DND-41 (cell line): Measurements from ENCODE around the gene DGKG.

Experiments used
- ATAC-seq: fragments of 200-7000 bp; cut with Tn5 transposase; 3 replicates; pipeline ENCODE4 v1.9.1; 2021; ENCODE audit warnings: low read depth; ENCODE audit not compliant: insufficient read depth
- DNase-seq: peaks from one replicate; pipeline ENCODE4 v3.0.0-alpha.2; 2020
- H2AFZ ChIP-seq: 2 replicates; pipeline ENCODE4 v1.6.0; 2012; ENCODE audit warnings: low read depth, low read length
- H3K27ac ChIP-seq: 2 replicates; pipeline ENCODE4 v1.5.1; 2012; ENCODE audit warnings: low read length, inconsistent platforms
- H3K27me3 ChIP-seq: fragments of 200-600 bp; sonication (generic); 2 replicates; pipeline ENCODE4 v1.6.0; 2012; ENCODE audit warnings: low read length, mild to moderate bottlenecking, inconsistent platforms; ENCODE audit not compliant: insufficient read depth, poor library complexity
- H3K36me3 ChIP-seq: 2 replicates; pipeline ENCODE4 v1.5.1; 2012; ENCODE audit warnings: low read length, inconsistent platforms; ENCODE audit not compliant: insufficient read depth
- H3K4me1 ChIP-seq: 2 replicates; pipeline ENCODE4 v1.5.1; 2012; ENCODE audit warnings: mild to moderate bottlenecking, low read length; ENCODE audit not compliant: insufficient read depth
- H3K4me2 ChIP-seq: 2 replicates; pipeline ENCODE4 v1.6.0; 2012; ENCODE audit warnings: mild to moderate bottlenecking, moderate library complexity, low read length, inconsistent platforms; ENCODE audit not compliant: insufficient read depth
- H3K4me3 ChIP-seq, 2 experiments: fragments of 200-600 bp in 1 of 2; shearing (Covaris generic) in 1 of 2; 2 replicates each; pipeline ENCODE4 v1.5.1; 2012 to 2016; ENCODE audit warnings: inconsistent platforms in 2 of 2, low read length in 2 of 2, mild to moderate bottlenecking in 2 of 2, low read depth in 1 of 2, moderate library complexity in 1 of 2
- H3K79me2 ChIP-seq: 2 replicates; pipeline ENCODE4 v1.6.0; 2012; ENCODE audit warnings: low read length, inconsistent platforms; ENCODE audit not compliant: insufficient read depth
- H3K9ac ChIP-seq: 2 replicates; pipeline ENCODE4 v1.6.0; 2012; ENCODE audit warnings: low read depth, mild to moderate bottlenecking, inconsistent platforms, low read length, moderate library complexity
- H3K9me3 ChIP-seq: 2 replicates; pipeline ENCODE4 v1.5.1; 2012; ENCODE audit warnings: low read length, moderate library complexity, mild to moderate bottlenecking, inconsistent platforms; ENCODE audit not compliant: insufficient read depth, severe bottlenecking
- H4K20me1 ChIP-seq: 2 replicates; pipeline ENCODE4 v1.6.0; 2012; ENCODE audit warnings: low read length; ENCODE audit not compliant: insufficient read depth
- EZH2 ChIP-seq: IDR thresholded peaks from 3 replicates; pipeline ENCODE4 v1.6.1; 2012; ENCODE audit warnings: borderline replicate concordance, low read depth, mild to moderate bottlenecking, moderate library complexity, low read length, inconsistent platforms; ENCODE audit not compliant: severe bottlenecking
- TF ChIP-seq, protein P1 (sequence below): IDR thresholded peaks from 2 replicates; pipeline ENCODE4 v1.5.1; 2012; ENCODE audit warnings: borderline replicate concordance, low read length, moderate library complexity, mild to moderate bottlenecking; ENCODE audit not compliant: poor library complexity, severe bottlenecking; ENCODE audit errors: extremely low read depth

The DGKG gene

DNA sequence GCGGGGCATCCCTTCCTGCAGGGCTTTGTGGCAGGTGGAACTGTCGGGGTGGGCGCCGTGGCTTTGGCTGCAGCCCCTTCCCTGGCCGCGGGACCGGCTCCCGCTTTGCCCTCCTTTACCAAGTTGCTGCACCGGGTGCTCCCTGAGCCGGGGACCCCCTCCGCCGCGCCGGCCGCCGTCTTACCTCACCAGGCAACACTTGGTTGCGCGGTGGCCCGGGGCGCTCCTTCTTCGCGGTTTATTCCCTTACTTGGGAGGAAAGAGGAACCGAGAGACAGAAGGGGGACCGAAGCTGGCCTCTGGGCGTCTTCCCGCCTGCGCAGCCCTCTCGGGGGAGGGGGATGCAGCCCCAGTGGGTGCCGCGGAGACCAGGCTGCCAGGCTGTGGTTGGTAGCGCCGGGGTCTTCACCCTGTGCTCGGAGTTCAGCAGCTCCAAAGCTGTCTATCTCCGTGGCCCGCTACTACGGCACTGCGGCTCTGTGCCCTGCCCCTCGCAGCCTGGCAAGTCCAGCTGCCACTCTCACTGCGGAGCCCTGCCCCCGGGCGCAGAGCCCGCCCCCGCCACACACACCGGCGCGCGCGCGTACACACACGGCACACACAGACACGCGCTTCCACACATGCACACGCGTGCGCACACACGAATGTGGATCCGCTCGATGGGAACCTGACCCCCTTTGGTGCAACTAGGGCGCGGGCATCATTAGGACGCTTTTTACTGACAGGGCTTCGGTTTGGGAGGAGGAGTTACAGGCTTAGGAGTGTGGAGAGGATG lies at the start of gene DGKG:
DGKG (minus strand) TSS at position 473 of the 775 bp plus-strand sequence. CDS start 41,775 bp downstream, outside the sequence.
- Histone ChIP-seq H4K20me1 (no peaks in the 10 kb centered on the region), H3K9me3 (no peaks in the 10 kb centered on the region), H3K4me2 (no peak within 1 kb of the TSS), H3K9ac (no peak within 1 kb of the TSS), H3K79me2 (no peaks in the 10 kb centered on the region), H3K36me3 (no peaks in the 10 kb centered on the region), H3K4me1 (no peaks in the 10 kb centered on the region), H3K27ac (no peak within 1 kb of the TSS), H3K27me3 (peaks cover 21% of the 10 kb centered on the region), H2AFZ (no peak within 1 kb of the TSS), H3K4me3 (no peak within 1 kb of the TSS)
- TF ChIP-seq, protein P1, sequence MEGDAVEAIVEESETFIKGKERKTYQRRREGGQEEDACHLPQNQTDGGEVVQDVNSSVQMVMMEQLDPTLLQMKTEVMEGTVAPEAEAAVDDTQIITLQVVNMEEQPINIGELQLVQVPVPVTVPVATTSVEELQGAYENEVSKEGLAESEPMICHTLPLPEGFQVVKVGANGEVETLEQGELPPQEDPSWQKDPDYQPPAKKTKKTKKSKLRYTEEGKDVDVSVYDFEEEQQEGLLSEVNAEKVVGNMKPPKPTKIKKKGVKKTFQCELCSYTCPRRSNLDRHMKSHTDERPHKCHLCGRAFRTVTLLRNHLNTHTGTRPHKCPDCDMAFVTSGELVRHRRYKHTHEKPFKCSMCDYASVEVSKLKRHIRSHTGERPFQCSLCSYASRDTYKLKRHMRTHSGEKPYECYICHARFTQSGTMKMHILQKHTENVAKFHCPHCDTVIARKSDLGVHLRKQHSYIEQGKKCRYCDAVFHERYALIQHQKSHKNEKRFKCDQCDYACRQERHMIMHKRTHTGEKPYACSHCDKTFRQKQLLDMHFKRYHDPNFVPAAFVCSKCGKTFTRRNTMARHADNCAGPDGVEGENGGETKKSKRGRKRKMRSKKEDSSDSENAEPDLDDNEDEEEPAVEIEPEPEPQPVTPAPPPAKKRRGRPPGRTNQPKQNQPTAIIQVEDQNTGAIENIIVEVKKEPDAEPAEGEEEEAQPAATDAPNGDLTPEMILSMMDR: no peak
- TF ChIP-seq EZH2: no peak
- DNase-seq (no peak), ATAC-seq (no peak)

DNA sequence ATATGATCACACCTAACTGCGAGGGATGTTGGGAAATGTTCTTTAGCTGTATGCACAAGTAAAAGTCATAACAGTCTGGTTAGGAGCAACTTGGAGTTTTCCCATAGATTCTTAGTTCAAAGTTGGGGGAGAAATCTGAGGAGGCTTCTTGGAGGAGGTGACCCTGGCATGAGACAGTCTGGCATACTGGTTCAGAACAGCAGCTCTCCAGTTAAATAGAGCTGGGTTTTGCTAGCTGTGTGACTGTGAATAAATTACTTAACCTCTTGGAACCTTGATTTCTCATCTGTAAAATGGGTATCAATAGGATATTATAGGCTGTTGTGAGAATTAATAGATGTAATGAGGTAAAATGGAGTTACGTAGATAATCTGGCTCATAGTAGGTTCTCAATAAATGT lies 49.1 kb upstream of the DGKG start:
- Histone ChIP-seq H3K27me3 (peaks cover 24% of the 10 kb centered on the region), H3K36me3 (no peaks in the 10 kb centered on the region), H3K27ac (no peak overlapping the region), H3K79me2 (no peaks in the 10 kb centered on the region), H3K4me3 (no peak overlapping the region), H4K20me1 (no peaks in the 10 kb centered on the region; the same call in 1 of the 2 replicates), H3K4me1 (no peaks in the 10 kb centered on the region), H3K9ac (no peak overlapping the region), H3K9me3 (no peaks in the 10 kb centered on the region), H3K4me2 (no peak overlapping the region), H2AFZ (no peak overlapping the region)
- no peak for ATAC-seq
- TF ChIP-seq, protein P1: no peak
- TF ChIP-seq EZH2: no peak
- DNase-seq: no peak

DNA sequence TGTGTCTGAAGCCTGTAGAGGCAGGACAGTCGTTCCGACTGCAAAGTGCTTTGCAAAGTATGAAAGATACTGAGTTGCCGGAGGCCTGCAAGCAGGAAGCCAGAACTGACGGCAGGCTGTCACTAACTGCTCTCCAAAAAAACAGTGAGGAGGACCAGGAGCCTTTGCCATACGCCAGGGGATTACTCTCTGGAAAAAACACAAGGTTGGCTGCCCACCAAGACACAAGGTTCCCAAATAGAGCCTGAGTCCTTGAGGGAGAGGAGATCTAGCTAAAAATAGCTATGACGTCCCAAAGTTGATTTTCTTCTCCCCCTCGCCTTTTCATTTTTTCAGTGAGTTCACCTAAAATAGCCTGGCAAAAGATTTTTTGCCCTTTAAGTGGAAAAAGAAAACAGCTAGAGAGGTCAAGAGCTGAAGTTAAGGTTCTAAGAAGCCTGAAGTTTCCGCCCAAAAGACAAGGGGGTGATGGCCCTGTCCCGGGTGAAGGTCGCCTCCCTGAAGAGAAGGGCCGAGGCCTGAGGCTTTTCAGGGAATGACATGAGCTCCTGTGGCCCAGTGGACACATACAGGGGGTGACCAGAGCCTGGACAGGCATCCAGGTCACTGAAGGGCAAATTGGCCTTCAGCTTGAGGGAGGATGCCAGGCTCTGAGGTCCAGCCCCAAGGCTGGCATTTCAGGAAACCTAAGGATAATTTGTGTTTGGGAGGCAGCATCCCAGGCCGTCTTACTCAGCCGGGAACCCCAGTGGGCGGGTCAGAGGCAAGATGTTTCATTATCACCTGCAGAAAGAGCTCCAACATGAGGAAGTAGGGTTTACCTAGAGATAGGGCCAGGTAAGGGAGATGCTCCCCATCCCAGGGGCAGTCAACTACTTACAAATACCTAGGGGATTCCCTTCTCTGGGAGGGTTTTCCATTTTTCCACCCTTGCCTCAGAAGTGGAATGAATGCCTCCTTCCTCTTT lies 44.9 kb upstream of the DGKG start:
- Histone ChIP-seq H2AFZ (no peak overlapping the region), H3K9ac (no peak overlapping the region), H3K36me3 (no peaks in the 10 kb centered on the region), H3K9me3 (no peaks in the 10 kb centered on the region), H3K4me2 (no peak overlapping the region), H3K4me3 (no peak overlapping the region), H3K27me3 (peaks cover 17% of the 10 kb centered on the region), H3K4me1 (no peaks in the 10 kb centered on the region), H3K79me2 (no peaks in the 10 kb centered on the region), H4K20me1 (no peaks in the 10 kb centered on the region; the same call in 1 of the 2 replicates), H3K27ac (no peak overlapping the region)
- DNase-seq (no peak), ATAC-seq (no peak)
- TF ChIP-seq, protein P1: no peak
- TF ChIP-seq EZH2: no peak
